ENCODE data around the gene ZHX3.
A peak's percentile ranks its signal among the peaks of the same experiment; 100 is the strongest.

Gene ZHX3

GRCh38 chr20:41180599-41181333 is 136.8 kb downstream of the ZHX3 start:
- ChIA-PET CTCF (interaction anchor here (1.2 to 3.2 kb wide), 6 partner anchors 8 to 159 kb away, joined by 3 to 18 read pairs (median 3); partner anchors contain the start of gene LPIN3), POLR2A (no interaction called here)
- no peak overlapping the region for H3K4me3 ChIP-seq (ENCODE audit: low read depth, low read length)
- TF ChIP-seq CTCF (IDR thresholded peaks at IDR 0.05; ENCODE audit: insufficient read depth, low read length, missing control alignments), result no peak
- DNase-seq (ENCODE audit: low read depth, low spot score), result no peak

- CTCF ChIA-PET, result interaction anchor here (1.2 to 3.2 kb wide), 4 partner anchors 22 to 160 kb away, joined by 3 to 18 read pairs (median 3); partner anchors contain the start of gene LPIN3
These were observed 137.6 kb downstream of the ZHX3 start for GRCh38 chr20:41179961-41180360.

GRCh38 chr20:41178904-41179432 is 138.6 kb downstream of the ZHX3 start:
- DNase-seq (ENCODE audit: low read depth, low spot score), result no peak
- TF ChIP-seq CTCF (IDR thresholded peaks at IDR 0.05; ENCODE audit: insufficient read depth, low read length, missing control alignments), result no peak
- H3K4me3 ChIP-seq (ENCODE audit: low read depth, low read length), result no peak overlapping the region
- POLR2A ChIA-PET, result no interaction called here
- CTCF ChIA-PET, result interaction anchor here (3.2 kb wide), 1 partner anchor 161 kb away, joined by 18 read pairs; the partner anchor contains the start of gene LPIN3

More at GRCh38 chr20:41179961-41180360, 137.6 kb downstream of the ZHX3 start:
- TF ChIP-seq CTCF (IDR thresholded peaks at IDR 0.05; ENCODE audit: insufficient read depth, low read length, missing control alignments), result no peak
- no peak for DNase-seq (ENCODE audit: low read depth, low spot score)
- POLR2A ChIA-PET, result no interaction called here
- no peak overlapping the region for H3K4me3 ChIP-seq (ENCODE audit: low read depth, low read length)

GRCh38 chr20:41178495-41178894 is 139.0 kb downstream of the ZHX3 start:
- ChIA-PET POLR2A (no interaction called here), CTCF (interaction anchor here (1.2 to 12.7 kb wide), 3 partner anchors 21 to 232 kb away, joined by 4 to 404 read pairs (median 59); partner anchors contain the start of gene LPIN3)
- no peak overlapping the region for H3K4me3 ChIP-seq (ENCODE audit: low read depth, low read length)
- TF ChIP-seq CTCF (IDR thresholded peaks at IDR 0.05; ENCODE audit: insufficient read depth, low read length, missing control alignments), result no peak
- DNase-seq (ENCODE audit: low read depth, low spot score), result no peak

GRCh38 chr20:41177636-41178035 is 139.9 kb downstream of the ZHX3 start:
- no peak for TF ChIP-seq CTCF (IDR thresholded peaks at IDR 0.05; ENCODE audit: insufficient read depth, low read length, missing control alignments)
- CTCF ChIA-PET, result interaction anchor here (0.6 to 12.7 kb wide), 8 partner anchors 9 to 500 kb away, joined by 3 to 404 read pairs (median 4); partner anchors contain the start of gene LPIN3

More at GRCh38 chr20:41177636-41178035, 139.9 kb downstream of the ZHX3 start:
- no peak overlapping the region for H3K4me3 ChIP-seq (ENCODE audit: low read depth, low read length)
- DNase-seq (ENCODE audit: low read depth, low spot score), result peak; percentile 87
- POLR2A ChIA-PET, result interaction anchor here (0.9 kb wide), 1 partner anchor 152 kb away, joined by 3 read pairs; no protein-coding TSS in a partner anchor

All from AG04449 (cell line).